Central memory CD8-positive, alpha-beta T cell (primary cell): ENCODE measurements around the gene IFNAR1.
A peak's percentile ranks its signal among the peaks of the same experiment; 100 is the strongest.
"Not testable (repeated sequence)": the region's sequence is repeated elsewhere in the genome, so short reads cannot be mapped to it uniquely, and the experiment has no call there.

ENCODE experiments used
- ATAC-seq: fragments of 150-1000 bp; cut with Tn5 transposase; replicated peaks from 2 replicates; pipeline ENCODE4 v1.10.0; 2022; ENCODE audit warnings: mild to moderate bottlenecking, moderate FRiP score, moderate number of reproducible peaks; ENCODE audit not compliant: poor library complexity, severe bottlenecking; ENCODE audit errors: extremely low read depth
- DNase-seq, 2 donors: peaks; one replicate each; pipeline ENCODE4 v3.0.0; 2021; ENCODE audit warnings: low spot score in 2 of 2
- H3K27ac Mint-ChIP-seq: one replicate; pipeline ENCODE4 v1.8.0; 2022; ENCODE audit warnings: low read depth, mild to moderate bottlenecking, moderate library complexity, mixed read lengths
- H3K27me3 Mint-ChIP-seq: one replicate; pipeline ENCODE4 v1.8.0; 2022; ENCODE audit warnings: mixed read lengths
- H3K36me3 Mint-ChIP-seq: one replicate; pipeline ENCODE4 v1.8.0; 2022; ENCODE audit warnings: mild to moderate bottlenecking, moderate library complexity, mixed read lengths; ENCODE audit not compliant: insufficient read depth
- H3K4me1 Mint-ChIP-seq: one replicate; pipeline ENCODE4 v1.8.0; 2022; ENCODE audit warnings: mixed read lengths
- H3K4me3 Mint-ChIP-seq: one replicate; pipeline ENCODE4 v1.8.0; 2022; ENCODE audit warnings: mild to moderate bottlenecking, moderate library complexity, mixed read lengths
- H3K9me3 Mint-ChIP-seq: one replicate; pipeline ENCODE4 v1.8.0; 2022; ENCODE audit warnings: mixed read lengths

IFNAR1 gene

DNA sequence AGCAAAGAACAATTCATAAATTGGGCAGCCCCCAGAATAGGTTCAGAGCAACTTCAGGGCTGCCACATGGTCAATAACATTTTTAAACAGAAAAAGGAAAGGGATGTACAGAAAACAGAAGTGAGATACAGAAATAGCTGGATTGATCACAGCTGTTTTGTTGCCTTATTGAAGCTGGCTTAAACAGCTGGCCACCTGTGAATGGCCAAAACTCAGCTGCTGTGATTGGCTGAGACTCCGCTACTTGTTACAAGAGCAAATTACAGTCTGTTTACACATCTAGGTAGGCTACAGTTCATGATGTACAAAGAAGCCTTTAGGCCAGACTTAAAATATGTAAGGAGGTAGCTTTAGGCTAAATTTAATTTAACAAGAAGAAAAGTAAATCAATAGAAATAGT, 11.6 kb upstream of the IFNAR1 start:
- ATAC-seq: no peak
- Mint-ChIP-seq H3K9me3 (no peaks in the 10 kb centered on the region), H3K36me3 (no peaks in the 10 kb centered on the region), H3K27ac (no peak overlapping the region), H3K4me1 (peaks cover 7% of the 10 kb centered on the region), H3K27me3 (peaks cover 31% of the 10 kb centered on the region), H3K4me3 (no peak overlapping the region)
- no peak for DNase-seq

DNA sequence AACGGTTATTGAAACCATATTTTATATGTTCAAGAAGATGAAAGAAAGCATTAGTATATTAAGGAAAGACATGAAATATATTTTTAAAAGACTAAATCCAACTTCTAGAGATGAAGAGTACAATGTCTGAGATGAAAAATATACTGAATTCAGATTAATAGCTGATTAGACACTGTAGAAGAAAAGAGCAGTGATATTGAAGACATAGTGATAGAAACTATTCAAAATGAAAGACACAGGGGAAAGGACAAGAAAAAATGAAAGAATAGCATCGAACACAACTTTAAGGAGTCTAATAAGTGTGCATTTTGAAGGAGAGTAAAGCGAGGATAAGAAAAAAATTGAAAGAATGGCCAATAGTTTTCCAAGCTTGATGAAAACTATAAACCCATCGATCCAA, 11.2 kb upstream of the IFNAR1 start:
- DNase-seq: no peak
- Mint-ChIP-seq H3K27ac (no peak overlapping the region), H3K27me3 (peaks cover 36% of the 10 kb centered on the region), H3K36me3 (no peaks in the 10 kb centered on the region), H3K4me1 (peaks cover 7% of the 10 kb centered on the region), H3K4me3 (no peak overlapping the region), H3K9me3 (no peaks in the 10 kb centered on the region)
- no peak for ATAC-seq

DNA sequence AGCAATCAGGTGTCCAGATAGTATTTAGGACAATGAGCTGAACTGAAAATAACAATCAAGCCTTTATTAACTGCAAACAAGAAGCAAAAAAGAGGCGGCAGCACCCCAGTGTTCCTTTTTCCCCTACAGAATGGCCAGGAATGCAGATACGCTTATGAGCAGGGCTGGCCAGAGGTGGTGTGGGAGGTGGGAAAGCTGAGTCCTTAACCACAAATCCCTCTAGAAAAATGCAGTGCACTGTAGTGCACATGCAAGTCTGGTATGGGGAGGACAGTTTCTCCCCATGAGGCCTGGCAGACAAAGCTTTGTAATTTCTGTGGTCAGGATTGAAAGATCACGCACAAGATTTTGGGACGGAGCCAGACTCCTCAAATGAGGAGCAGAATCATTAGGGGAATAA, 10.7 kb upstream of the IFNAR1 start:
- DNase-seq (no peak), ATAC-seq (no peak)
- peaks cover 39% of the 10 kb centered on the region for H3K27me3 Mint-ChIP-seq
- peaks cover 2% of the 10 kb centered on the region for H3K4me1 Mint-ChIP-seq
- H3K27ac Mint-ChIP-seq: no peak overlapping the region
- H3K36me3 Mint-ChIP-seq: no peaks in the 10 kb centered on the region
- no peaks in the 10 kb centered on the region for H3K9me3 Mint-ChIP-seq
- H3K4me3 Mint-ChIP-seq: no peak overlapping the region

DNA sequence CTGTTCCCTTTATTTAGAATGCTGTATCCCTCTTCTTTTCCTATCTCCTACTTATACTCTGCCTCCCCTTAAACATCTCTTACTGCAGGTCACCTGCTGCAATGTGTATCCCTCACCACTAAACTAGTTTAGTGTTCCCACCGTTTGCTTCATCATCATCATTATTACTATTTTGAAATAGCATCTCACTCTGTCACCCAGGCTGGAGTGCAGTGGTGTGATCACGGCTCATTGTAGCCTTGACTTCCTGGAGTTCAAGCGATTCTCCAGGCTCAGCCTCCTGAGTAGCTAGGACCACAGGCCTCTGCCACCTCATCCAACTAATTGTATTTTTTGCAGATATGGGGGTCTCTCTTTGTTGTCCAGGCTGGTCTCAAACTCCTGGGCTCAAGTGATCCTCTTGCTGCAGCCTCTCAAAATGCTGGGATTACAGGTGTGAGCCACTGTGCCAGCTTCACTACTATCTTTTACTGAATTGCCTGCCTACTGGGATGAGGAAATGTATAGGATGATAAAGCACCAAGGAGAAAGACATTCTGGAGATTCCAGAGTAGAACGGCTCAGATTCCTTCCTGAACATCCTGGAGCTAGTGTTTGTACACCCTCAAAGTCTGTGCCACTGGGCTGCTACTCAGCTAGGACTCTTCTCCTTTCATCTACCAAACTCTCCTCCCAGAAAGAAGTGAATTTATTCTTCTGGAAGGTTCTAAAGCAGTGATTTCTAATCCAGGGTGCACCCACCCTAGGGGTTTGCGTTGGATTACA, 8.6 kb upstream of the IFNAR1 start:
- DNase-seq: no peak
- Mint-ChIP-seq H3K4me1 (no peaks in the 10 kb centered on the region), H3K27me3 (peaks cover 52% of the 10 kb centered on the region), H3K9me3 (no peaks in the 10 kb centered on the region), H3K36me3 (peaks cover 3% of the 10 kb centered on the region), H3K4me3 (no peak overlapping the region), H3K27ac (no peak overlapping the region)
- ATAC-seq: no peak

DNA sequence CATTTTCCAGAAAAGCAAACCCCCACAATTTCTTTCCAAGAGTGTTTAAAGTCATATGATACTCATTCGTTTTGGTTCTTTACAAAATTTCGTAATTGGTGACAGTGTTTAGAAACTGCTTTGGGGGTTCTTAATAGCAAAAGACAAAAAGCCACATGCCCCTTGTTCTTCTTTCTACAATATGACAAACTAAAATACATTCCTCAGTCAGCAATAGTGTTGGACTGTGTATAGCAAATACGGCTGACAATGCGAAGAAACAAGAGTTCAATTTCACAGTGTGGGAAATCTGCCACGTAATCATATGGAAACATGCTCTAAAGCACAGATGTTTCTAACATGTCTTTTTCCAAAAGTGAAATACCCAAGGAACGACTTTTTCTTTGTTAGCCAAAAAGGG, 7.6 kb upstream of the IFNAR1 start:
- ATAC-seq (no peak), DNase-seq (no peak)
- H3K9me3 Mint-ChIP-seq: no peaks in the 10 kb centered on the region
- H3K27me3 Mint-ChIP-seq: peaks cover 52% of the 10 kb centered on the region
- no peak overlapping the region for H3K4me3 Mint-ChIP-seq
- H3K27ac Mint-ChIP-seq: no peak overlapping the region
- no peaks in the 10 kb centered on the region for H3K4me1 Mint-ChIP-seq
- H3K36me3 Mint-ChIP-seq: peaks cover 3% of the 10 kb centered on the region

DNA sequence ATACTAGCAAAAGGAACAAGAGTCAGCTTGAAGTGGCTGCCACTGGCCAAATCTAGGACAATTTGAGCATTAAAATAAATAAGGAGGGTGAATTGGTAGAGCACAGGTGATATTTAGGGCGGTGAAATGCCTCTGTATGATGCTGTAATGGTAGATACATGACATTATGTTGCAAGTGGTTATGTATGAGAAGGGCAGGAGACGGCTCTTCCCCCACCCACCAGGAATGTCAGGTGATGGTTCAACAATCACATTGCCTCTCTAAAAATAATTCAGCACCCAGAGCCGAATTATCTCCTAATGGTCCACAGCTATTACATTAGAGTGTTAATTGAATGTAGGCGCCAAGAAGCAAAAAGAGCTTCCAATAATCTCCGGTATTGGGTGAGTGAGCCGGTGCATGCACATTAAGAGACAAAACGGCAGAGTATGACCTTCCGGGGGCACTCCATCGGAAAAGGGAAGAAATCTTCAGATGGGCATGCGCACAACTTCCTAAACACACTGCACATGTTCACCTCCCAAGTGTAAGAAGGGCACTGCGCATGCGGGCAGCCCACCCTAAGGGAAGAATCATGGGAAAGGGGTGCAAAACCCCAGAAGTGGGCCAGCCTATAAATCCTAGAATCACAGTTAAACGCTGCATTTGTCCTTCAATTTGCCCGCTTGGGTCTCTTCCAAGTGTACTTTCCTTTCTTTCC, 6.8 kb upstream of the IFNAR1 start:
- Mint-ChIP-seq H3K4me1 (no peaks in the 10 kb centered on the region), H3K4me3 (no peak overlapping the region), H3K27me3 (peaks cover 52% of the 10 kb centered on the region), H3K36me3 (peaks cover 3% of the 10 kb centered on the region), H3K27ac (no peak overlapping the region), H3K9me3 (no peaks in the 10 kb centered on the region)
- ATAC-seq: no peak
- no peak for DNase-seq

DNA sequence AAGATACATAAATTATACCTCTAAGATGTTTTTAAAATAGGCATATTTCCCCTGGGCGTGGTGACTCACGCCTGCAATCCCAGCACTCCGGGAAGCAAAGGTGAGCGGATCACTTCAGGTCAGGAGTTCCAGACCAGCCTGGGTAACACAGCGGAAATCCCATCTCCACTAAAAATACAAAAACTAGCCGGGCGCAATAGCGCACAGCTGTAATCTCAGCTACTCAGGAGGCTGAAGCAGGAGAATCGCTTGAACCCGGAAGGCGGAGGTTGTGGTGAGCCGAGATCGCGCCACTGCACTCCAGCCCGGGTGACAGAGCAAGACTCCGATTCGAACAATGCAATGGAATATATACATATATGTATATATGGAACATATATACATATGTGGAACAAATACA, 3.8 kb upstream of the IFNAR1 start:
- ATAC-seq, DNase-seq, H3K9me3 Mint-ChIP-seq, H3K4me1 Mint-ChIP-seq, H3K4me3 Mint-ChIP-seq, H3K27ac Mint-ChIP-seq, H3K36me3 Mint-ChIP-seq: not testable (repeated sequence)
- H3K27me3 Mint-ChIP-seq: peaks cover 34% of the 10 kb centered on the region

DNA sequence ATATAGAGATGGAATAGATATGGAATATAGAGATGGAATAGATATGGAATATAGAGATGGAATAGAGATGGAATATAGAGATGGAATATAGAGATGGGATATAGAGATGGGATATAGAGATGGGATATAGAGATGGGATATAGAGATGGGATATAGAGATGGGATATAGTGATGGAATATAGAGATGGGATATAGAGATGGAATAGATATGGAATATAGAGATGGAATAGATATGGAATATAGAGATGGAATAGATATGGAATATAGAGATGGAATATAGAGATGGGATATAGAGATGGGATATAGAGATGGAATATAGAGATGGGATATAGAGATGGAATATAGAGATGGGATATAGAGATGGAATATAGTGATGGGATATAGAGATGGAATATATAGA, 1.2 kb upstream of the IFNAR1 start:
- ATAC-seq, H3K27ac Mint-ChIP-seq, H3K9me3 Mint-ChIP-seq, H3K4me3 Mint-ChIP-seq, H3K36me3 Mint-ChIP-seq, DNase-seq: not testable (repeated sequence)
- peaks cover 12% of the 10 kb centered on the region for H3K4me1 Mint-ChIP-seq
- peaks cover 16% of the 10 kb centered on the region for H3K27me3 Mint-ChIP-seq

DNA sequence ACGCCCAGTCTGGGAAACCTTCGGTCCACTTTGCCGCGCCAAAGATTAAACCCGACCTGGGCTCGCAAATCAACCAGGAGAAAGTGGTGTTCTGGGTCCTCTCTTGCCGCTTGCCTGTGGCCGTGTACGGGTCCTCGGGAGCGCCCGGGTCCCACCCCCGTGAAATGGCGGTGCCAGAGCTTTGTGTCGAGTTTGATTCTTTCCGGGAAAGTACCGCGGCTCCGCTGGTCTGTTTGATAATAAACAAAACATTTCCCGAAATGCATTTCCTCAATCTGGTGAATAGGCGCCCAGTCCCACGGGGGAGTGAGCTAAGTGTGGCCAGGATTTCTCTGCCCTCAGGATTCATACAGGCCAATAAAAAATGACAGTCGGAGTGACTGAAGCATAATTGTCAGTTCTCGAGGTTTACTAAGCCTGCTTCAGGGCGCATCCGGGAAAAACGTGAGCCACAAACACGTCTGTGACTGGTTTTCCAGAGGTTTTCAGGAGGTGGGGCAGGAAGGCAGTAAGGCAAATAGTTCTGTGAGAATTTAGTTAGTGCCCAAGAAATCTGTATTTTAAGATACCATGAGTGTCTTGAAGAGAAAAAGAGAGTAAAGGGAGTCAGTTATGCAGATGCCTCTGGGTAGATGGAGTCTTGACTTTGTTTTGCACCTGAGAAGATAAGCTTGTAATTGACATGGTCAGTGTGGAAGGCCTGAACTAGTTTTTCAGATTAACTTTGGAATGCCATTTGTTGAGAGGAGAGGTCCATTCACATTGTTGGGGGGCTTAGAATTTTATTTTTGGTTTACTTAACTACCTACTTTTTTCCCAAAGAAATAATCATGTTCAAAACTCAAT, 675 bp downstream of the IFNAR1 start:
- Mint-ChIP-seq H3K4me1 (peaks cover 20% of the 10 kb centered on the region), H3K36me3 (peaks cover 9% of the 10 kb centered on the region), H3K27ac (no peak overlapping the region), H3K9me3 (no peaks in the 10 kb centered on the region), H3K4me3 (no peak overlapping the region), H3K27me3 (no peaks in the 10 kb centered on the region)
- DNase-seq (peak; percentile 49 to 61), ATAC-seq (peak; percentile 56)

DNA sequence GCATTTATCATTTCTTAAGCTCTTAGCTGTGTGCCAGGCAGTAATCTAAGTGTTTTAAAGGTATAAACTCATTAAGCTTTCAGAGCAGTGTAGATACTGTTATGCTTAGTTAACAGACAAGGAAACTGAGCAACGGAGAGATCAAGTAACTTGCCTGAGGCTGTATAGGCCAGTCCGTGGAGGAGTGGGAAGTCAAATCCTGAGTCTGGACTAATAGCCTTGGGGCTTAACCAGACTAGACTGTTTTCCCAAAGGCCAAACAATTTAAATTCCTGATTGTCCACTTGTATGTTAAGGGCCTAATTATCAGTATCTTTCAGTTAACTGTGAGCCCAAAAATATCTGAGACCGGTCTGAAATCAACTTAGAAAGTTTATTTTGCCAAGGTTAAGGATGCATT, 2.6 kb downstream of the IFNAR1 start:
- Mint-ChIP-seq H3K4me1 (peaks cover 39% of the 10 kb centered on the region), H3K9me3 (no peaks in the 10 kb centered on the region)
- DNase-seq: no peak

DNA sequence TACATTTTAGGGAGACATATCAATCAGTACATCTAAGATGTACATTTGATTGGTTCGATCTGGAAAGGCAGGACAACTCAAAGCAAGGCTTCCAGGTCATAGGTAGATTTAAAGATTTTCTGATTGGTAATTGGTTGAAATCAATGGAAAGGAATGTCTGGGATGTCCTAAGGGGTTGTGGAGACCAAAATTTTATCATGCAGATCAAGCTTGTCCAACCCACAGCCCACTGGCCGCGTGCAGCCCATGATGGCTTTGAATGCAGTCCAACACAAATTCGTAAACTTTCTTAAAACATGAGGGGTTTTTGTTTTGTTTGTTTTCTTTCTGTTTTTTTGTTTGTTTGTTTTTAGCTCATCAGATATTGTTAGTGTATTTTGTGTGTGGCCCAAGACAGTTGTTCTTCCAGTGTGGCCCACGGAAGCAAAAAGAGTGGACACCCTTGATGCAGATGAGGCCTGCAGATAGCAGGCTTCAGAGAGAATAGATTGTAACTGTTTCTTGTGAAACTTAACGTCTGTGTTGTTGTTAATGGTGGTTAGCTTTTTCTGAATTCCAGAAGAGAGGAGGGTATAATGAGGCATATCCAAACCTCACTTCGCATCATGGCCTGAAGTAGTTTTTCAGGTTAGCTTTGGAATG, 3.1 kb downstream of the IFNAR1 start:
- H3K27me3 Mint-ChIP-seq: no peaks in the 10 kb centered on the region

More for the DNA sequence above, 2.6 kb downstream of the IFNAR1 start:
- Mint-ChIP-seq H3K27me3 (no peaks in the 10 kb centered on the region), H3K27ac (no peak overlapping the region), H3K4me3 (no peak overlapping the region), H3K36me3 (peaks cover 6% of the 10 kb centered on the region)
- ATAC-seq: no peak

DNA sequence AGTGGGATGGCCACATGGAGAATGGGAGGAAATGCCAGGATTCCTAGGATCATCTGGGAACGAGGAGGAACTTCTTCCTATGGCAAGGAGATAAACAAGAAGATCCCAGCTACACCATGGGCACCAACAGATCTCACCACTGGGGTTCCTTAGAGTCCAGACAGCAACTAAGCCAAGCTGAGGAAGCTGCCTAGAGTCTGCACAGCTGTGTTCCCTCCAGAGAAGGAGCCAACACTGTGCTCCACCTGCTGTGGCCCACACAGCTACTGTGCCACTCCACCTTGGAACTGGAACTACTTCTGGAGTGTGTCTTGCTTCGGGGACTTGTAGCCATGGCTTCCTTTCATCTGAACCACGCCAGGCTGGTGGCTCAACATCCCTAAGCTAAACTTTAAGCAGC, 6.0 kb downstream of the IFNAR1 start:
- ATAC-seq (no peak), DNase-seq (no peak)
- no peaks in the 10 kb centered on the region for H3K27me3 Mint-ChIP-seq
- peaks cover 53% of the 10 kb centered on the region for H3K4me1 Mint-ChIP-seq
- H3K9me3 Mint-ChIP-seq: no peaks in the 10 kb centered on the region
- no peak overlapping the region for H3K27ac Mint-ChIP-seq
- H3K36me3 Mint-ChIP-seq: peaks cover 6% of the 10 kb centered on the region
- H3K4me3 Mint-ChIP-seq: no peak overlapping the region

More for the DNA sequence above, 3.1 kb downstream of the IFNAR1 start:
- no peak for DNase-seq
- Mint-ChIP-seq H3K36me3 (peaks cover 6% of the 10 kb centered on the region), H3K27ac (no peak overlapping the region), H3K4me3 (peak overlapping the region; percentile 23), H3K4me1 (peaks cover 43% of the 10 kb centered on the region), H3K9me3 (no peaks in the 10 kb centered on the region)
- no peak for ATAC-seq
